GM19468 (cell line): Measurements from ENCODE around the gene FOXRED2.
"Not testable (repeated sequence)": the region's sequence is repeated elsewhere in the genome, so short reads cannot be mapped to it uniquely, and the experiment has no call there.

Source experiments
- ATAC-seq: cut with Tn5 transposase; IDR thresholded peaks from one replicate; pipeline ENCODE4 v1.9.1; 2021; ENCODE audit warnings: mild to moderate bottlenecking, moderate library complexity, moderate number of reproducible peaks; ENCODE audit not compliant: unreplicated experiment; ENCODE audit errors: extremely low read depth

FOXRED2 gene

GRCh38 chr22:36506637-36507517 lies at the start of gene FOXRED2:
FOXRED2 (minus strand) TSS chr22:36507040; CDS start chr22:36506422, 618 bp downstream.
- ATAC-seq = no peak

DNA sequence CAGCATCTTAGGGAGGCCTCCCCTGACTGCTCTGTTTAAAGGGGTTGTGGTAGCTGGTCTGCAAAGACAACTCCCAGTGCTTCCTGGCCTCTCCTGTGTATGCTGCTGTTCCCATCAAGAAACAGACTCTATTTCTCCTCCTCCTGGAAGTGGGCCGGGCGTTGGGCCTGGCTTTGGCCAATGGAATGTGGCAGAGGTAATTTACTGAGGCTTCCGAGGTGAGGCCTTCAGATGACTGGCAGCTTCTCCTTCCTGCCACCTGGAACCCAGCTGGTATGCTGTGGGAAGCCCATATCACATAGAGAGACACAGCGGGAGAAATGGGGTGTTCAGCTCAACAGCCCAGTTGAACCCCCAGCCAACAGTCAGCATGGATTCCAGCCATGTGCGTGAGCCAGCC lies 47.3 kb upstream of the FOXRED2 start:
- no peak for ATAC-seq

DNA sequence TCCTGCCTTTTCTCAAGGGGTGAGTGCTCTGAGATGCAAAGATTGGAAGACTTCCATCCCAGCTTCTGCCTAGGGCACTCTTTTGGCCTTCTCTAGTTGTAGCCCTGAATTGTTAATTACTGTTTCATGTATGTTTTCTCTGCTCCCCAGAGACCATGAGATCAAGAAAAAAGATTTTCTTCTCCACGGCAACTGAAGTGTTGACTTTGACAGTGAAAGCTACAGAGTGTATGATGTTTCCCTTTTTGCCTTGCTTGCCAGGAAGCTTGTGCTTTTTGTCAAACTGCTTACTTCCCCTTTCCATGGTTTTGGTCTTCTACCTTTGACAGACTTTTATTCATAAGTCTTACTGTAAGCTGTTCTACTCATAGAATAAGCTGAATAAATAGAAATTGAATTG lies 45.4 kb upstream of the FOXRED2 start:
- ATAC-seq = no peak

DNA sequence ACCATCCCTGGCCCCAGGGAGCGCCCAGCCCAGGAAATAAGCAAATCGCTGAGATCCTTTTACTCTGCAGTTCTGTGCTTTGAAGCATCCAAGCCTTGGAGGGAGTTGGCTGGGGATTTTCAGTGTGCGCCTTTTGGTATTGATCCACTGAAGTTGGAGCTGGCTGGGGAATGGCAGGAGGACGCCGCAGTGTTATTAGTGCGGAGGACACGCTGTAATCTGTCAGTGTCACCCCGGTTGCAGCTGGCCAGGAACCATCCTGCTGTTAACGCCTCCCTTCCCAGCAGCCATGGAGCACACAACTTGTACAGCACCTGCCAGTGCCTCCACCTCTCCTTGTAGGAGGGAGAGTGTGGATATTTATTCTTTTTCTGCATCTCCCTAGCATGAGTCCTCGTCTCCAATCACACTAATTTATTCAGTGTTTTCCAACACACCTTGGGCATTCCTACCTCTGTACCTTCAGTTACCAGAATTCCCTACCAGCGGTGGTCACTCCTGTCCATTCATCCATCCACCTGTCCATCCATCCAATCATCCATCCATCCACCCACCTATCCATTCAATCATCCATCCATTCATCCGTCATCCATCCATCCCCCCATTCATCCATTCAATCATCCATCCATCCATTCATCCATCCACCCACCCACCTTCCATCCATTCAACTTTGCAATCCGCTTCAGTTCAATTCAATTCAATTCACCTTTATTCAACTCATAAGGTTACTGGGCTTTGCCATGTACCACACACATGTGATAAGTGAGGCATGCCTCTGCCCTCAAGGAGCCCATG lies 44.1 kb upstream of the FOXRED2 start:
- no peak for ATAC-seq

GRCh38 chr22:36549033-36549432 lies 42.2 kb upstream of the FOXRED2 start:
- no peak for ATAC-seq

DNA sequence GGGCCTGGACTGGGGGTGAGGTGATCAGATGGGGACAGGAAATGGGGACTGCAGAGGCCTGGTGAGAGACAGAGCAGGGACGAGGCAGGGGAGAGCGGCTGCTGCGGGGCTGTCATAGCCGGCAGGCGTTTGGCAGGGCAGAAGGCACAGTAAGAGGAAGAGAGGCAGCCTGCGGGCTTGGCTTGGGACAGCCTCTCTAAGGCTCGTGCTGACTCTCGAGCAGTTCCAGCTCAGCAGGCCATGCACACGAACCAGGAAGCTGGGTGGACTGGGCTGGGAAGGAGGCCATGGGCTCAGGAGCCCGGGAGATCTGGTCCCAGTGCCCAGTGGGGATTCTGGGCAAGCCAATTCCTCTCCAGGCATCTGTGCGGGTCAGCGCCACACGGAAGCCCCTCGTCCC lies 41.8 kb upstream of the FOXRED2 start:
- ATAC-seq = no peak

- ATAC-seq = no peak
Measured at GRCh38 chr22:36546932-36547331, 40.1 kb upstream of the FOXRED2 start.

GRCh38 chr22:36546092-36546804 lies 39.4 kb upstream of the FOXRED2 start:
- ATAC-seq = no peak

DNA sequence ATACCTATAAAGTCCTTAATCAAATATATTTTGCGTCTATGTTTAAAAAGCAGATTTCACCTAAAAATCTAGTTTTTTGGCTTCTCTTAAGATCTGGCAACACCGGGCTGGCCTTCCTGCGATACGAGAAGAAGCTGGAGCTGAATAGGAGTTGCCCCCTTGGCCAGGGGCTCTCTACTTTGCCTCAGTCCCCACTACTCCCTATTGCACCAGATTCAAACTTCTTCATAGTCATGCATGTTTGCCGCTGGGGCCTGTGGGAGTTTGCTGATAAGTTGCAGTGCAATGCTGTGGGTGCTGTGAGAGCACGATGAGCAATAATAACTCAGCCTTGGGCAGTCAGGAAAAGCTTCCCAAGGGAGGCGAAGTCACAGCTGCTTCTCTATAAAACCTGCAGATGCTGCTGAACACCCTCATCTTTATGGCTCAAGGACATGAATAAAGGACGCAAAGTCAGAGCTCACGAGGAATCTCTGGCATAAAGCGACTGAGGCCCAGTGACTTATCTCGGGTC lies 37.3 kb upstream of the FOXRED2 start:
- no peak for ATAC-seq

GRCh38 chr22:36541831-36542411 lies 35.1 kb upstream of the FOXRED2 start:
- ATAC-seq = no peak

GRCh38 chr22:36540867-36541642 lies 34.2 kb upstream of the FOXRED2 start:
- no peak for ATAC-seq

DNA sequence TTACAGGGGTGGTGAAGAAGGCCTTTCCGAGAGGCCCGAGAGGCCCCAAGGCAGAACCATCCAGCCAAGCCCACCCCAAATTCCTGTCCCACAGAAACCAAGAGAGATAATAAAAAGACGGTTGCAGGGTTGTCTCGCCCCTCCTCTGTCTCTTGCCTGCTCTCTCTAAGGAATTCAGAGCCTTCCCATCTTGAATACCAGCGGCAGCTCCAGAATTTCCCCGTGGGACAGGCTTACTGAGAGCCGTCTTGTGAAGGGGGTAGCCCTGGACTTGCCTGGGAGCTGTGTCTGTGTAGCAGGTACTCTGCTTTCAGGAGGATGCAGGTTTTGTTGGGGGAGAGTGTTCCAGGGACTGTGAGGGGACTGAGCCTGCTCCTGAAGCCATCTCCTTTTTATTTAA lies 31.7 kb upstream of the FOXRED2 start:
- ATAC-seq = no peak

DNA sequence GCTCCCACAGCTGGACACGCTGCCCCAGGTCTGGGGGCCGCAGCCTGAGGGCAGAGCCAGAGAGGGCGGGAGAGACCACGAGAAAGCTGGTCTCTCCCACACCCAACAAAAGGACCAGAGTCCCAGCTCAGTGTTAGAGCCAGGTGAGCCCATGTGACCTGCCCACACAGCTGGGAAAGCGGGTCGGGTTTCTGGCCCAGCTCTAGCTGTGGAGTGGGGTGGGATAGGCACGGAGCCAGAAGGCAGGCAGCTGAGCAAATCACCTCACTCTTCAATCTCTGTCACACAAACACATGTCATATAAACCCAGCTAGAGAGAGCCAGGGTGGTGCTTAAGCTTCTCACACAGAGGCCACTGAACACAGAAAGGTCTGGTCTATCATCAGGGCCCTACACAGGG lies 29.9 kb upstream of the FOXRED2 start:
- ATAC-seq = no peak

GRCh38 chr22:36533320-36533719 lies 26.5 kb upstream of the FOXRED2 start:
- ATAC-seq = not testable (repeated sequence)

- no peak for ATAC-seq
Measured at GRCh38 chr22:36532466-36532865, 25.6 kb upstream of the FOXRED2 start.

DNA sequence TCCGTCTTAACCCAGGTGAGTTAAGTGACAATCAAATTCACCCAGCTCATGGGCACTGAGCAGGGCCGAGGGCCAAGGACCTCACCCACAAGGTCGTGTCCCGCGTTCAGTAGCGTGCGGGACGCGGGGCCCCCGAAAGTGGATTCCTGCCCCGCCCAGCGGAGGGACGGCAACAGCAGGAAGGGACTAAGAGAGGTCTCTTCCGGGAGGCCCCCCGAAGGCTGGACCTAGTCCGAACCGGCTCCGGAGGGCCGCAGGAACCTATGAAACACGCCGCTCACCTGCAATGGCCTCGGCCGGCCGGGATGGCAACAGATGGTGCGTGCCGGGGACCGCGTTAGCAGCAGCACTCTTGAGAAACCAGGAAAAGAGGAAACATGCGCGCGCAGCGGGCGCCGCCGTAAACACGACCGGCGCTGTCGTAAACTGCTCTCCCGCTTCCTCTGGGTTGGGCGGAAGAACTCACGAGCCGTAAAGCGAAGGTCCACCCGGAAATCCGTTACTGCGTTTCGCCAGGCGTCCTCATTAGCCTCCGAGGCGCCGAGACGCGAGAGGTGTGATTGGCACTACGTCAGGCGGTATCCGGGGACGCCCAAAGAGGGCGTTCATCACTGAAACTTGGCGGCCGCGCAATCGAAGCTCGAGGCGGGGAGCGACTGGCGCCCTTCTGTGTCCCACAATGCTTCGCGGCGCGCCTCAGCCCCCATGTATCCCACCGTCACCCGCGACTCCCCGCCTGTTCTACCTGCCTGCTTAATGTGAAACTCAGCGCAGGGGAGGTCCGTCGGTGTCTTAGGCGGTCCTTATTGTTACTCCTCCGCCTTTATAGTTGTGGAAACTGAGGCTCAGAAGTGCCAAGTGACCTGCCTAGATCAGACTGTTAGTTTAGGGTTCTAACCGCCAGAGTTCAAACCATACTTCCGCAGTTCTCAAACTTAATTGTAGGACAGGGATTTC lies 22.2 kb upstream of the FOXRED2 start, which contains the start of gene EIF3D:
TSS of gene EIF3D (minus strand) at position 372 of the 957 bp plus-strand sequence. CDS start 3,045 bp downstream, outside the sequence.
- ATAC-seq = peak; percentile 94

GRCh38 chr22:36528341-36528740 lies 21.5 kb upstream of the FOXRED2 start:
- ATAC-seq = no peak

GRCh38 chr22:36522662-36523061 lies 15.8 kb upstream of the FOXRED2 start:
- ATAC-seq = no peak
